Stimulated activated memory B cell treated with anti-CD40 and anti-IgM and Interleukin-4, amounts not matched to agents 10 μg/mL and 1 μg/mL and 100 μg/mL, for 72 hours (primary cell): Measurements from ENCODE around the gene CARS2.
"Not testable (repeated sequence)": the region's sequence is repeated elsewhere in the genome, so short reads cannot be mapped to it uniquely, and the experiment has no call there.

ENCODE experiments used
- ATAC-seq: fragments of 150-1000 bp; cut with Tn5 transposase; 2 replicates; pipeline ENCODE4 v1.10.0; 2021
- H3K27ac Mint-ChIP-seq: one replicate; pipeline ENCODE4 v1.8.0; 2022; ENCODE audit warnings: mild to moderate bottlenecking, mixed read lengths
- H3K27me3 Mint-ChIP-seq: one replicate; pipeline ENCODE4 v1.8.0; 2022; ENCODE audit warnings: mixed read lengths
- H3K36me3 Mint-ChIP-seq: one replicate; pipeline ENCODE4 v1.8.0; 2022; ENCODE audit warnings: mixed read lengths
- H3K4me1 Mint-ChIP-seq: one replicate; pipeline ENCODE4 v1.8.0; 2022; ENCODE audit warnings: mixed read lengths
- H3K4me3 Mint-ChIP-seq: one replicate; pipeline ENCODE4 v1.8.0; 2022; ENCODE audit warnings: mild to moderate bottlenecking, moderate library complexity, mixed read lengths
- H3K9me3 Mint-ChIP-seq: one replicate; pipeline ENCODE4 v1.8.0; 2022; ENCODE audit warnings: mixed read lengths

CARS2 gene

DNA sequence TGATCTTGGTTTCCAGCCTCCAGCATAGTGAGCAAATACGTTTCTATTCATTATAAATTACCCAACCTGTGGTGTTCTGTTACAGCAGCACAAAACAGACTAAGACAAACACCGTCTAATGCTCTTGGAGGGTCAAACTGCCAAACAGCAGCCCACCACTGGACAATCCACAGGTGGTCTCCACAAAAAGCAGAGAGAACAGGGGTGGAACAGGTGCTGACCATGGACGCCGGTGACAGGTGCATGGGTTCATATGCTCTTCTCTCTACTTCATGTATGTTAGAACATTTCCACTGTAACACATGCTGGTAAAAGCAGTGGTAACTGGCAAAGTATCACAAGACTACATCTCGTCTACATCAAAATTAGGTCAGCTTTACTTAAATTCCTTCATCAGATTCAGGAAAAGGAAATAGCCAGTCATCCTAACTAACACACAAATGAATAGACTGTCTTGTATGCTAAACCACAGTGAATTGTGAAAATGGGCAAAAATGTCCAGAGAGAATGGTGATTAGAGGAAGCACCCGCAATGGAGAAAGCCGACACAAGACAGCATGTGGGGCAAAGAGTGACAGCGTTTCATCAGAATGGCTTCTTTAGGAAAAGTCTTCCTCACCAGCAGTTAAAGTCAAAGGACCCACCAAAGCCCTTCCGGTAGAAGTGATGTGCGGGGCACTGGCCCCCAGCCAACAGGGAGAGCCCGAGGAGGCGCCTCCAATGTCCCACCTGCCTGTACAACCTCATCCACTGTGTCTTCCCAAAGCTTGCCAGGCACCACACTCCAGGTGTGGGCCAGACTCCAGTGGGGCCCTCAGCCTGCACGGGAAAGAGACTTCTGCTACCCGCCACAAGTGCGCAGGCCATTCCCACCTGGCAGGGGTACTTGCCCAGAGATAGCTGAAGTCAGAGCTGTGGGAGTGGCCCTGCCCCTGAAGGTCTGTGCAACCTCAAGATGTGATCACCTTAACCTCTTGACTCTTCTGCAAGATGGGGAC lies 6.5 kb downstream of the CARS2 start:
- no peak for ATAC-seq
- Mint-ChIP-seq H3K4me3 (no peak overlapping the region), H3K36me3 (peaks cover 59% of the 10 kb centered on the region), H3K4me1 (peaks cover 51% of the 10 kb centered on the region), H3K27me3 (no peaks in the 10 kb centered on the region), H3K27ac (peak overlapping the region; percentile 55), H3K9me3 (no peaks in the 10 kb centered on the region)

- no peak for ATAC-seq
- Mint-ChIP-seq H3K9me3 (no peaks in the 10 kb centered on the region), H3K27me3 (no peaks in the 10 kb centered on the region), H3K27ac (peak overlapping the region; percentile 55), H3K4me1 (peaks cover 51% of the 10 kb centered on the region), H3K36me3 (peaks cover 59% of the 10 kb centered on the region), H3K4me3 (no peak overlapping the region)
Measured at GRCh38 chr13:110698689-110699088, 7.2 kb downstream of the CARS2 start.

GRCh38 chr13:110697842-110698241 lies 8.1 kb downstream of the CARS2 start:
- Mint-ChIP-seq H3K4me3 (no peak overlapping the region), H3K4me1 (peaks cover 42% of the 10 kb centered on the region), H3K27ac (peak overlapping the region; percentile 55), H3K27me3 (no peaks in the 10 kb centered on the region), H3K36me3 (peaks cover 56% of the 10 kb centered on the region), H3K9me3 (no peaks in the 10 kb centered on the region)
- no peak for ATAC-seq

DNA sequence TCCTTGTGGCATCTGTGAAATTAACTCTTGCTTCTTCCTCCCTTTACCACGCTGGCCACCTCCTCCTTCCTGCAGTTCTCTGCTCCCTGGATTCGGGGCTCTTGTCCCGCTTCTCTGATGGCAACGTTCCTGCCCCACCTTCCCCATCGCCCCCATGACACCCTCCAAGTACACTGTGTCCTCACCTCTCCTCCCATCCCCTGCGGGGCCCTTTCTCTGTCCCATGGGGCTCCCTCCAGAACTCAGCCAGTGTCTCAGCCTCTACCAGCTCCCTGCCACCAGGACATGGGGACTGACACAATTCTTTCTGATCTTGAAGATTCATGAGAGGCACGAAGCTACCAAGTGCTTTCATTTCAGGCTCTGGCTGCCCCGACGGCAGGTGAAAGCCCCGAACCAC lies 9.1 kb downstream of the CARS2 start:
- H3K4me1 Mint-ChIP-seq: peaks cover 32% of the 10 kb centered on the region
- H3K27ac Mint-ChIP-seq: peak overlapping the region; percentile 30

DNA sequence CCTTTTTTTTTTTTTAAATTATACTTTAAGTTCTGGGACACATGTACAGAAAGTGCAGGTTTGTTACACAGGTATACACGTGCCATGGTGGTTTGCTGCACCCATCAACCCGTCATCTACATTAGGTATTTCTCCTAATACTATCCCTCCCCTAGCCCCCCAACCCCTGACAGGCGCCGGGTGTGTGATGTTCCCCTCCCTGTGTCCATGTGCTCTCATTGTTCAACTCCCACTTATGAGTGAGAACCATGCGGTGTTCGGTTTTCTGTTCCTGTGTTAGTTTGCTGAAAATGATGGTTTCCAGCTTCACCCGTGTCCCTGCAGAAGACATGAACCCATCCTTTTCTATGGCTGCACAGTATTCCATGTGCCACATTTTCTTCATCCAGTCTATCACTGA lies 10.1 kb downstream of the CARS2 start:
- Mint-ChIP-seq H3K36me3 (peaks cover 42% of the 10 kb centered on the region), H3K4me1 (peaks cover 32% of the 10 kb centered on the region)
- H3K27ac Mint-ChIP-seq, H3K4me3 Mint-ChIP-seq, H3K27me3 Mint-ChIP-seq, ATAC-seq, H3K9me3 Mint-ChIP-seq: not testable (repeated sequence)

More for the DNA sequence above, 9.1 kb downstream of the CARS2 start:
- H3K27me3 Mint-ChIP-seq: no peaks in the 10 kb centered on the region
- no peaks in the 10 kb centered on the region for H3K9me3 Mint-ChIP-seq
- H3K4me3 Mint-ChIP-seq: no peak overlapping the region
- peaks cover 45% of the 10 kb centered on the region for H3K36me3 Mint-ChIP-seq
- no peak for ATAC-seq

GRCh38 chr13:110690516-110690915 lies 15.4 kb downstream of the CARS2 start:
- H3K9me3 Mint-ChIP-seq: no peaks in the 10 kb centered on the region
- H3K27ac Mint-ChIP-seq: no peak overlapping the region
- H3K27me3 Mint-ChIP-seq: no peaks in the 10 kb centered on the region
- no peak overlapping the region for H3K4me3 Mint-ChIP-seq
- ATAC-seq: no peak
- H3K36me3 Mint-ChIP-seq: peaks cover 23% of the 10 kb centered on the region
- no peaks in the 10 kb centered on the region for H3K4me1 Mint-ChIP-seq

DNA sequence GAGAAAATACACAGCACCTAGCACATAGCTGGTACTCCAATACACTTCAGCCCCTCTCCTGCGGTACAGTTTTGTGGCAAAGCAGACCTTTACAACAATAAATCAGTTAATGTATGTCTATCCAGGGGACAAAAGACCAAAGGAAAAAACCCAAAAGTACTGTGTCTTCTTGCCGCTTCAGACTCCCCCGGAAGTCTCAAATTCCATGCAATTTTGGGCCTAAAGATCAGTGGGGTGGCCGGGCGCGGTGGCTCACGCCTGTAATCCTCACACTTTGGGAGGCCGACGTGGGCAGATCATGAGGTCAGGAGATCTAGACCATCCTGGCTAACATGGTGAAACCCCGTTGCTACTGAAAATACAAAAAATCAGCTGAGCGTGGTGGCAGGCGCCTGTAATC lies 16.2 kb downstream of the CARS2 start:
- Mint-ChIP-seq H3K27me3 (no peaks in the 10 kb centered on the region), H3K36me3 (peaks cover 28% of the 10 kb centered on the region), H3K9me3 (no peaks in the 10 kb centered on the region), H3K4me3 (no peak overlapping the region), H3K27ac (no peak overlapping the region), H3K4me1 (no peaks in the 10 kb centered on the region)
- no peak for ATAC-seq

DNA sequence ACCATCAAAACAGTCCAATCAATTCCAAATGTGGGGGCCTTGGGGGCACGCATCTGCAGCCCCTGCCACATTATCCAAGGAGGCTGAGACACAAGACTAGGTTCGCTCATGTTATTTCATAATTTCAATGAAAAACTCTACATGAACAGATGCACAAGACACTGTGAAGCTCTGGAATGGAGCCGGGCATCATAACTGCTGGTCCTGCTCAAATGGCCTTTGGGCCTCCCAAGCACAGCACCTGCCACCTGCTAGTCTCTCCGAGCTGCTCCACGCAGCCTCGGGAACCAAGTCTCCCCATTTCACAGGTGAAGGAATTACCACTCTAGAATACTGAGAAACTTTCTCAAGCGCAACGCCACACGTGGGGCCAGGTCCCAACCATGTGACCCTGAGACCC lies 16.9 kb downstream of the CARS2 start:
- Mint-ChIP-seq H3K36me3 (peaks cover 28% of the 10 kb centered on the region), H3K9me3 (no peaks in the 10 kb centered on the region), H3K4me3 (no peak overlapping the region), H3K4me1 (no peaks in the 10 kb centered on the region), H3K27me3 (no peaks in the 10 kb centered on the region), H3K27ac (no peak overlapping the region)
- ATAC-seq: no peak

- Mint-ChIP-seq H3K27ac (no peak overlapping the region), H3K36me3 (peaks cover 34% of the 10 kb centered on the region), H3K9me3 (no peaks in the 10 kb centered on the region), H3K4me3 (no peak overlapping the region), H3K27me3 (no peaks in the 10 kb centered on the region), H3K4me1 (peaks cover 6% of the 10 kb centered on the region)
- ATAC-seq: no peak
Measured at GRCh38 chr13:110687736-110688135, 18.2 kb downstream of the CARS2 start.

- peaks cover 9% of the 10 kb centered on the region for H3K4me1 Mint-ChIP-seq
- H3K27ac Mint-ChIP-seq: peak overlapping the region; percentile 35
- peaks cover 47% of the 10 kb centered on the region for H3K36me3 Mint-ChIP-seq
- H3K9me3 Mint-ChIP-seq: no peaks in the 10 kb centered on the region
- no peak overlapping the region for H3K4me3 Mint-ChIP-seq
- H3K27me3 Mint-ChIP-seq: no peaks in the 10 kb centered on the region
- ATAC-seq: no peak
Measured at GRCh38 chr13:110685305-110686020, 20.5 kb downstream of the CARS2 start.

GRCh38 chr13:110684388-110685056 lies 21.4 kb downstream of the CARS2 start:
- Mint-ChIP-seq H3K27me3 (no peaks in the 10 kb centered on the region), H3K4me1 (peaks cover 15% of the 10 kb centered on the region), H3K27ac (no peak overlapping the region), H3K9me3 (no peaks in the 10 kb centered on the region), H3K36me3 (peaks cover 49% of the 10 kb centered on the region), H3K4me3 (no peak overlapping the region)
- ATAC-seq: no peak

- Mint-ChIP-seq H3K36me3 (peaks cover 55% of the 10 kb centered on the region), H3K27ac (no peak overlapping the region)
Measured at GRCh38 chr13:110683921-110684320, 22.0 kb downstream of the CARS2 start.

GRCh38 chr13:110683203-110683883 lies 22.6 kb downstream of the CARS2 start:
- Mint-ChIP-seq H3K4me3 (no peak overlapping the region), H3K27ac (no peak overlapping the region), H3K9me3 (no peaks in the 10 kb centered on the region), H3K4me1 (peaks cover 27% of the 10 kb centered on the region), H3K36me3 (peaks cover 61% of the 10 kb centered on the region), H3K27me3 (no peaks in the 10 kb centered on the region)
- no peak for ATAC-seq

More at GRCh38 chr13:110683921-110684320, 22.0 kb downstream of the CARS2 start:
- Mint-ChIP-seq H3K4me3 (no peak overlapping the region), H3K9me3 (no peaks in the 10 kb centered on the region), H3K4me1 (peaks cover 21% of the 10 kb centered on the region), H3K27me3 (no peaks in the 10 kb centered on the region)
- no peak for ATAC-seq

DNA sequence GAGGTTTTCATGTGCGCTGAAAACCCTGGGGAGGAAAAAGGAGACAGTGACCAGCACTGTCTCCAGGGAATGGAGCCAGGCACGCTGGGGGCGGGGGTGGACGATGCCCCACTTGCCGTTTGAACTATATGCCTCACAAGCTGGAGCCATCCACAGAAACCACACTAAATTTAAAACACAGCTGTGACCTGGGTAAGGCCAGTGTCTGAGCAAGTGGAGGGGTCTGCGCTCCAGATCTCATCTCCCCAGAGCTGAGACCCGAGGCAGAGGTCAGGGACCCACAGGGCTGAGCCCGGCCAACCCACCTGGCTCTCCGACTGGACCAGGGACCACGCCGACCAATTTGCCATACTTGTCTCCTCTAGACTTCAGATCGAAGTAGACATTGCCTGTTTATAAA lies 23.2 kb downstream of the CARS2 start:
- Mint-ChIP-seq H3K27ac (no peak overlapping the region), H3K36me3 (peaks cover 67% of the 10 kb centered on the region), H3K4me1 (peaks cover 33% of the 10 kb centered on the region), H3K4me3 (no peak overlapping the region), H3K27me3 (no peaks in the 10 kb centered on the region), H3K9me3 (no peaks in the 10 kb centered on the region)
- no peak for ATAC-seq
